HEK293 (cell line): Measurements from ENCODE around the gene MRPL55.

Source experiments
- CTCF ChIA-PET: fragments of 350-600 bp; formaldehyde crosslinking; extraction: SDS; loops from one replicate; lab custom pipeline; 2021; ENCODE audit warnings: antibody characterized with exemption; lab: Yijun Ruan, JAX
- POLR2A ChIA-PET: fragments of 300-600 bp; formaldehyde crosslinking; extraction: SDS; loops from one replicate; lab custom pipeline; 2020; ENCODE audit warnings: antibody characterized with exemption, inconsistent platforms; lab: Yijun Ruan, JAX
- H3K27ac ChIP-seq: fragments of 200-500 bp; sonication (Bioruptor generic); 2 replicates; pipeline ENCODE4 v1.5.1; 2014; ENCODE audit warnings: low read depth, low read length, control low read depth, inconsistent platforms; ENCODE audit errors: extremely low read depth
- H3K36me3 ChIP-seq, 2 experiments: fragments of 200-500 bp in 1 of 2; sonication (Bioruptor generic) in 1 of 2; 1 replicate in 1 of 2; 2 replicates in 1 of 2; pipeline ENCODE4 v1.5.1; 2014 to 2017; ENCODE audit warnings: inconsistent platforms in 2 of 2, low read length in 2 of 2; ENCODE audit not compliant: control insufficient read depth in 2 of 2, insufficient read depth in 1 of 2
- H3K4me1 ChIP-seq: fragments of 200-500 bp; sonication (Bioruptor generic); 2 replicates; pipeline ENCODE4 v1.5.1; 2014; ENCODE audit warnings: mild to moderate bottlenecking, low read length, inconsistent platforms; ENCODE audit not compliant: control insufficient read depth, insufficient read depth
- H3K4me3 ChIP-seq: 2 replicates; pipeline ENCODE4 v1.5.1; 2011; ENCODE audit warnings: low read depth, mild to moderate bottlenecking, control low read depth, low read length, moderate library complexity
- H3K9me3 ChIP-seq: fragments of 200-500 bp; sonication (Bioruptor generic); 2 replicates; pipeline ENCODE4 v1.5.1; 2014; ENCODE audit warnings: low read depth, low read length, inconsistent platforms; ENCODE audit not compliant: control insufficient read depth, insufficient read depth
- BCL6B ChIP-seq: fragments of 450-650 bp; formaldehyde crosslinking; IDR thresholded peaks from 2 replicates; pipeline ENCODE4 v1.5.1; 2017; ENCODE audit warnings: missing biosample characterization, missing genetic modification characterization
- EGR2 ChIP-seq: fragments of 450-650 bp; formaldehyde crosslinking; IDR thresholded peaks from 2 replicates; pipeline ENCODE4 v1.5.1; 2016; ENCODE audit warnings: low read depth, missing biosample characterization, missing genetic modification characterization
- GLI2 ChIP-seq: fragments of 450-650 bp; formaldehyde crosslinking; IDR thresholded peaks from 2 replicates; pipeline ENCODE4; 2017; ENCODE audit warnings: missing biosample characterization, missing genetic modification characterization, low read depth, borderline replicate concordance
- GLIS1 ChIP-seq: fragments of 450-650 bp; formaldehyde crosslinking; IDR thresholded peaks from 2 replicates; pipeline ENCODE4 v1.5.1; 2016; ENCODE audit warnings: missing biosample characterization, missing genetic modification characterization
- GLIS2 ChIP-seq: fragments of 450-650 bp; formaldehyde crosslinking; IDR thresholded peaks from 2 replicates; pipeline ENCODE4 v1.5.1; 2016; ENCODE audit warnings: missing biosample characterization, missing genetic modification characterization
- IKZF3 ChIP-seq: fragments of 450-650 bp; IDR thresholded peaks from 2 replicates; pipeline ENCODE4 v1.5.0; 2018; ENCODE audit warnings: missing biosample characterization, mild to moderate bottlenecking, missing genetic modification characterization, moderate library complexity
- KLF17 ChIP-seq: fragments of 450-650 bp; formaldehyde crosslinking; IDR thresholded peaks from 2 replicates; pipeline ENCODE4 v1.5.1; 2016; ENCODE audit warnings: missing biosample characterization, missing genetic modification characterization
- MEIS1 ChIP-seq: sonication (generic); formaldehyde crosslinking; IDR thresholded peaks from 2 replicates; pipeline ENCODE4 v1.8.1; 2022; ENCODE audit warnings: missing genetic modification reagents, mild to moderate bottlenecking, borderline replicate concordance
- PATZ1 ChIP-seq: fragments of 450-650 bp; formaldehyde crosslinking; IDR thresholded peaks from 2 replicates; pipeline ENCODE4 v1.5.1; 2016; ENCODE audit warnings: missing biosample characterization, missing genetic modification characterization
- PRDM4 ChIP-seq: fragments of 450-650 bp; formaldehyde crosslinking; IDR thresholded peaks from 2 replicates; pipeline ENCODE4 v1.5.1; 2017; ENCODE audit warnings: missing biosample characterization, missing genetic modification characterization
- ZBTB11 ChIP-seq: fragments of 450-650 bp; formaldehyde crosslinking; conservative IDR thresholded peaks from 2 replicates; pipeline ENCODE4 v1.5.1; 2016; ENCODE audit warnings: low read depth, missing biosample characterization, missing genetic modification characterization
- ZBTB44 ChIP-seq: fragments of 450-650 bp; IDR thresholded peaks from 2 replicates; pipeline ENCODE4 v1.5.1; 2018; ENCODE audit warnings: missing biosample characterization, mild to moderate bottlenecking, missing genetic modification characterization
- ZBTB8A ChIP-seq: fragments of 450-650 bp; formaldehyde crosslinking; IDR thresholded peaks from 2 replicates; pipeline ENCODE4 v1.5.1; 2016; ENCODE audit warnings: missing biosample characterization, missing genetic modification characterization
- ZNF10 ChIP-seq: fragments of 450-650 bp; formaldehyde crosslinking; IDR thresholded peaks from 2 replicates; pipeline ENCODE4 v1.5.1; 2017; ENCODE audit warnings: missing biosample characterization, missing genetic modification characterization
- ZNF174 ChIP-seq: fragments of 450-650 bp; formaldehyde crosslinking; IDR thresholded peaks from 2 replicates; pipeline ENCODE4 v1.5.0; 2017; ENCODE audit warnings: missing biosample characterization, mild to moderate bottlenecking, missing genetic modification characterization
- ZNF223 ChIP-seq: fragments of 450-650 bp; formaldehyde crosslinking; IDR thresholded peaks from 2 replicates; pipeline ENCODE4 v1.5.1; 2016; ENCODE audit warnings: missing biosample characterization, missing genetic modification characterization
- ZNF292 ChIP-seq: fragments of 450-650 bp; formaldehyde crosslinking; IDR thresholded peaks from 2 replicates; pipeline ENCODE4 v1.5.1; 2016; ENCODE audit warnings: low read depth, missing biosample characterization, missing genetic modification characterization, borderline replicate concordance
- ZNF366 ChIP-seq: fragments of 450-650 bp; formaldehyde crosslinking; conservative IDR thresholded peaks from 2 replicates; pipeline ENCODE4 v1.5.1; 2016; ENCODE audit warnings: missing biosample characterization, missing genetic modification characterization
- ZNF501 ChIP-seq: fragments of 450-650 bp; formaldehyde crosslinking; IDR thresholded peaks from 2 replicates; pipeline ENCODE4 v1.5.1; 2016; ENCODE audit warnings: missing biosample characterization, missing genetic modification characterization
- ZNF530 ChIP-seq: fragments of 450-650 bp; formaldehyde crosslinking; IDR thresholded peaks from 2 replicates; pipeline ENCODE4 v1.5.1; 2016; ENCODE audit warnings: low read depth, missing biosample characterization, missing genetic modification characterization
- ZNF549 ChIP-seq: fragments of 450-650 bp; IDR thresholded peaks from 2 replicates; pipeline ENCODE4 v1.5.1; 2018; ENCODE audit warnings: missing biosample characterization, missing genetic modification characterization, mild to moderate bottlenecking, inconsistent platforms, moderate library complexity
- ZNF600 ChIP-seq: fragments of 450-650 bp; formaldehyde crosslinking; IDR thresholded peaks from 2 replicates; pipeline ENCODE4 v1.5.1; 2016; ENCODE audit warnings: missing biosample characterization, missing genetic modification characterization
- ZNF777 ChIP-seq: fragments of 450-650 bp; formaldehyde crosslinking; IDR thresholded peaks from 2 replicates; pipeline ENCODE4 v1.5.1; 2017; ENCODE audit warnings: missing biosample characterization, missing genetic modification characterization, borderline replicate concordance
- ZSCAN16 ChIP-seq: fragments of 450-650 bp; formaldehyde crosslinking; IDR thresholded peaks from 2 replicates; pipeline ENCODE4 v1.5.1; 2016; ENCODE audit warnings: missing biosample characterization, missing genetic modification characterization

Gene MRPL55

GRCh38 chr1:228100822-228101613, 8.1 kb downstream of the MRPL55 start:
- TF ChIP-seq ZNF10, result 0 out of 2 replicates have a peak, but pooled peaks have one; percentile 60
- peak; percentile 76 for TF ChIP-seq ZNF366 (tag by site-specific recombination)
- peak; percentile 60; the same call in 1 of the 2 replicates for TF ChIP-seq PATZ1 (tag by site-specific recombination)
- TF ChIP-seq GLIS1 (tag by site-specific recombination), result peak; percentile 14; the same call in 1 of the 2 replicates
- TF ChIP-seq ZNF223 (tag by site-specific recombination), result no peak
- no peak for TF ChIP-seq ZBTB44 (tag by site-specific recombination)
- TF ChIP-seq GLIS2 (tag by site-specific recombination), result peak; percentile 8; the same call in 1 of the 2 replicates
- no peak for TF ChIP-seq PRDM4 (tag by site-specific recombination)
- no peak for TF ChIP-seq MEIS1
- no peak for TF ChIP-seq EGR2 (tag by site-specific recombination)
- TF ChIP-seq ZNF174 (tag by site-specific recombination), result no peak
- peak; percentile 44; the same call in 1 of the 2 replicates for TF ChIP-seq IKZF3
- no peak for TF ChIP-seq ZBTB11 (tag by site-specific recombination)
- TF ChIP-seq KLF17 (tag by site-specific recombination), result 0 out of 2 replicates have a peak, but pooled peaks have one; percentile 9
- no peak for TF ChIP-seq GLI2 (tag by site-specific recombination)
- peak; percentile 3; the same call in 1 of the 2 replicates for TF ChIP-seq ZNF292 (tag by site-specific recombination)
- TF ChIP-seq ZSCAN16 (tag by site-specific recombination), result no peak
- no peak for TF ChIP-seq ZBTB8A (tag by site-specific recombination)
- no peak for TF ChIP-seq ZNF530 (tag by site-specific recombination)
- peak; percentile 72 for TF ChIP-seq ZNF600 (tag by site-specific recombination)
- TF ChIP-seq BCL6B (tag by site-specific recombination), result no peak
- TF ChIP-seq ZNF777, result no peak
- 0 out of 2 replicates have a peak, but pooled peaks have one; percentile 9 for TF ChIP-seq ZNF501 (tag by site-specific recombination)
- TF ChIP-seq ZNF549, result no peak
- ChIA-PET POLR2A (interaction anchor here (0.7 to 4.5 kb wide), 5 partner anchors 7 to 333 kb away, joined by 3 to 21 read pairs (median 4); partner anchors contain the start of gene ARF1), CTCF (interaction anchor here (1.3 to 4.3 kb wide), 2 partner anchors 102 to 339 kb away, joined by 3 to 20 read pairs; no protein-coding TSS in a partner anchor)
- H3K4me1 ChIP-seq, result no peaks in the 10 kb centered on the region; the same call in 1 of the 2 replicates
- no peak overlapping the region for H3K4me3 ChIP-seq
- H3K36me3 ChIP-seq, result peaks cover 6 to 68% of the 10 kb centered on the region in 2 experiments; a peak in 2 of 3 replicates
- H3K9me3 ChIP-seq, result no peaks in the 10 kb centered on the region
- peak overlapping the region; percentile 82 for H3K27ac ChIP-seq
